ENCODE measurements around the gene ZNF496. TPM values are rescaled to one million over a fixed set of nuclear protein-coding genes. Genes with fewer than 3 reads are reported as not detected.

Gene ZNF496
- total RNA-seq, 1 experiment from 2014 or later, result 66.5 TPM

- WGBS (ENCODE audit: extremely low coverage, insufficient read length, low lambda C conversion rate), result no CpG with 5 or more reads among the region's 9 CpGs
- peak overlapping the region; percentile 24 for H3K18ac ChIP-seq (ENCODE audit: insufficient read length, low read depth, low read length)
- H3K14ac ChIP-seq (ENCODE audit: insufficient read depth, low read length), result no peak overlapping the region
- no peaks in the 10 kb centered on the region for H4K20me1 ChIP-seq (ENCODE audit: control insufficient read depth, insufficient read depth, insufficient read length)
- H2BK20ac ChIP-seq (ENCODE audit: low read depth, low read length, poor library complexity, severe bottlenecking), result no peak overlapping the region
- no peak overlapping the region for H3K27ac ChIP-seq (ENCODE audit: insufficient read length, low read depth, low read length)
- H2BK120ac ChIP-seq (ENCODE audit: low read depth, low read length, poor library complexity, severe bottlenecking), result no peak overlapping the region
- DNase-seq, result peak; percentile 61
- H4K5ac ChIP-seq (ENCODE audit: insufficient read length, low read depth, low read length), result no peak overlapping the region
- H4K91ac ChIP-seq (ENCODE audit: insufficient read length, low read depth, low read length), result no peak overlapping the region
- Mint-ChIP-seq H3K4me1 (peaks cover 70 to 73% of the 10 kb centered on the region in 2 experiments), H3K27ac (peak overlapping the region; percentile 41 to 73 (median 66); a peak in 5 of 7 replicates), H3K4me3 (peak overlapping the region in 1 of 2 experiments; percentile 41; a peak in 1 of 5 replicates), H3K9me3 (no peaks in the 10 kb centered on the region; a peak in 1 of 5 replicates), H3K36me3 (ENCODE audit: insufficient read depth in 1 of 3, low read depth in 3 of 3) (peaks cover 32 to 49% (median 42%) of the 10 kb centered on the region in 3 experiments), H3K27me3 (ENCODE audit: low read depth) (no peaks in the 10 kb centered on the region; the same call in 1 of the 2 replicates)
- no peak overlapping the region for H3K4me2 ChIP-seq (ENCODE audit: insufficient read depth, insufficient read length, low read length)
- H3K56ac ChIP-seq (ENCODE audit: insufficient read length, low read depth, low read length), result no peak overlapping the region
- H2BK5ac ChIP-seq (ENCODE audit: insufficient read length, low read length), result no peak overlapping the region
- TF ChIP-seq CTCF (conservative IDR thresholded peaks at IDR 0.05), result no peak
- H2BK15ac ChIP-seq (ENCODE audit: low read depth, low read length), result no peak overlapping the region
- no peak overlapping the region for H3K23ac ChIP-seq (ENCODE audit: insufficient read length, low read depth, low read length)
- no peaks in the 10 kb centered on the region for H3K79me1 ChIP-seq (ENCODE audit: insufficient read depth, low read depth, low read length, poor library complexity, severe bottlenecking)
- no peak overlapping the region for H2BK12ac ChIP-seq (ENCODE audit: insufficient read length, low read depth, low read length)
- H3K27me3 ChIP-seq (ENCODE audit: insufficient read depth, low read length), result no peaks in the 10 kb centered on the region
- H2AFZ ChIP-seq (ENCODE audit: low read length), result no peak overlapping the region
- no peak overlapping the region for H3T11ph ChIP-seq (ENCODE audit: low read length)
- H3K23me2 ChIP-seq (ENCODE audit: insufficient read length, low read depth, low read length, poor library complexity, severe bottlenecking), result no peaks in the 10 kb centered on the region
- no peak overlapping the region for H3K9ac ChIP-seq (ENCODE audit: extremely low read depth, insufficient read length, low read length)
- no peak overlapping the region for H3K4ac ChIP-seq (ENCODE audit: low read depth, low read length)
- H2AK5ac ChIP-seq (ENCODE audit: insufficient read length, low read length), result no peak overlapping the region
- no peaks in the 10 kb centered on the region for H3K9me3 ChIP-seq (ENCODE audit: control insufficient read depth, low read depth, low read length)
- H3K79me2 ChIP-seq (ENCODE audit: insufficient read depth, low read length), result no peaks in the 10 kb centered on the region
- H3K4me1 ChIP-seq (ENCODE audit: insufficient read depth, low read length), result peaks cover 41% of the 10 kb centered on the region
- no peak overlapping the region for H4K8ac ChIP-seq (replicated peaks; ENCODE audit: insufficient read length, low read depth, low read length)
These were observed 34.2 kb downstream of the ZNF496 start for GRCh38 chr1:247297263-247298123.

Measured in H9 (cell line).